GM12864 (cell line): Measurements from ENCODE around the gene ZNF555.

Experiments
- DNase-seq: peaks from one replicate; pipeline ENCODE4 v3.0.0-alpha.2; 2011; ENCODE audit warnings: low read depth
- H3K4me3 ChIP-seq: 2 replicates; pipeline ENCODE4 v1.5.1; 2011; ENCODE audit warnings: mild to moderate bottlenecking, low read depth, low read length, control low read depth
- CTCF ChIP-seq: IDR thresholded peaks from 2 replicates; pipeline ENCODE4 v1.5.1; 2011; ENCODE audit warnings: low read depth, mild to moderate bottlenecking, moderate library complexity, low read length, control low read depth, inconsistent platforms; ENCODE audit errors: missing control alignments

Gene ZNF555

GRCh38 chr19:2834294-2834871 is 6.9 kb upstream of the ZNF555 start:
- H3K4me3 ChIP-seq = no peak overlapping the region
- no peak for TF ChIP-seq CTCF
- no peak for DNase-seq

DNA sequence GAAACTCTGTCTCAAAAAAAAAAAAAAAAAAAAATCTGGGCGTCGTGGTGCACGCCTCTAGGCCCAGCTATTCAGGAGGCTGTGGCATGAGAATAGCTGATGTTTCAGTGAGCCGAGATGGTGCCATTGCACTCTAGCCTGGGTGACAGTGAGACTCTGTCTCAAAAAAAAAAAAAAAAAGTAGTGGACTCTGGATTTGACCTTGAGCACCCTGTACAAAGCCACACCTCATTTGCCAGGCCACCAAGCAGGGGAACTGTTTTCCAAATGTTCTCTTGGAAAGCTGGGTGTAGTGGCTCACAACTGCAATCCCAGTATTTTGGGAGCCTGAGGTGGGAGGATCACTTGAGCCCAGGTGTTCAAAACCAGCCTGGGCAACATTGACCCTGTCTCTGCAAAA is 3.8 kb upstream of the ZNF555 start:
- no peak for TF ChIP-seq CTCF
- no peak overlapping the region for H3K4me3 ChIP-seq
- no peak for DNase-seq

DNA sequence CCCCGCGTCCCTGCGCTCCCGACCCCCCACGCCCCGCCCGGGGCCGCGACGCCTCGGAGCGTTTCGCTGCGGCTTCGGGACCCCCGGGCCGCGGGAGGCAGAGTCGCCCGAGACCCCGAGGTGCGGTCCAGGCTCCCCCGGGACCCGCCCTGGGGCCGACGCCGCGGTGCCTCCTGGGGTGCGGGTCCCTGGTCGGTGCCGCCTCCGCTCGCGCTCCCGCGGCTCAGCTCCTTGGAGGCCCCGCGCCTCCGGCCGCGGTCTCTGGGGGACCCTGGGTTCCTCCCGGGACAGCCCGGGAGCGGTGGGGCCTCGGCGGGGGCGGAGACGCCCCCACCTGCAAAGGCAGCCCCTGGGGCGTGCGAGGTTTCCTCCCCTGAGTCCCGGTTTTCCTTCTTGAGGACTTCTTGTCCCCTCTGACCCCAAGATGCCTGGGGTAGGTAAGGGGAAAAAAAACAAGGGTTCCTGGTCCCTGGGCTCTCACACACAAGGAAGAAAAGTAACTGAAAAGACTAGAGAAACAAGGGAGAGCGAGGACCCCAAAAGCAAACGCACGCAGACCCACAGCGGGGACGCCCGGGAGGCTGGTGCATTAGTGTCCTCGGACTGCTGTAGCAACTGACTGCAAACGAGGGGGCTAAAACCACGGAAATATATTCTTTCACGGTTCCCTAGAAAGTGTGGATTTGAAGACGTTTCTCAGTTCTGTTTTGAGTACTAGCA is 740 bp downstream of the ZNF555 start:
- TF ChIP-seq CTCF = no peak
- H3K4me3 ChIP-seq = peak overlapping the region; percentile 72
- no peak for DNase-seq

DNA sequence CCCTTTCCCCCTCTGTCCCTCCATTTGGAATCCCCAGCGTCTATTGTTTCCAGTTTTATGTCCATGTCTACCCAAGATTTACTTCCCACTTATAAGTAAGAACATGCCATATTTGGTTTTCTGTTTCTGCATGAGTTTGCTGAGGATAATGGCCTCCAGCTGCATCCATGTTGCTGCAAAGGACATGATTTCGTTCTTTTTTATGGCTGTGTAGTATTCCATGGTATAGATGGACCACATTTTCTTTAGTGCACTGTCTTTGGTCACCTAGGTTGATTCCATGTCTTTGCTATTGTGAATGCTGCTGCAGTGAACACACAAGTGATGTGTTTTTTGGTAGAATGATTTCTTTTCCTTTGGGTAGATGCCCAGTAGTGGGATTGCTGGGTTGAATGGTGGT is 3.8 kb downstream of the ZNF555 start:
- no peak for DNase-seq
- TF ChIP-seq CTCF = no peak
- H3K4me3 ChIP-seq = no peak overlapping the region

GRCh38 chr19:2846180-2846894 is 5.1 kb downstream of the ZNF555 start:
- no peak overlapping the region for H3K4me3 ChIP-seq
- DNase-seq = no peak
- TF ChIP-seq CTCF = no peak

- no peak overlapping the region for H3K4me3 ChIP-seq
- DNase-seq = no peak
- no peak for TF ChIP-seq CTCF
Measured at GRCh38 chr19:2847507-2847906, 6.2 kb downstream of the ZNF555 start.
